ENCODE measurements around the gene DROSHA.

GRCh38 chr5:31416547-31416946 lies 115.3 kb downstream of the DROSHA start:
- TF ChIP-seq CTCF (conservative IDR thresholded peaks at IDR 0.05) (no peak), ZFX (IDR thresholded peaks at IDR 0.05) (no peak)

Data from C4-2B (cell line).